NCI-H446 (cell line): ENCODE data around the gene TRIM29.

Source experiments
- DNase-seq, 2 experiments: peaks; one replicate each; lab custom pipeline; 2025; lab: John Stamatoyannopoulos, UW

Gene TRIM29

GRCh38 chr11:120062561-120062930, 75.4 kb downstream of the TRIM29 start:
- DNase-seq, result no peak

- no peak for DNase-seq
These were observed 76.0 kb downstream of the TRIM29 start for GRCh38 chr11:120061761-120062560.
